Fibroblast of skin of scalp (primary cell): Measurements from ENCODE around the gene C4BPA.

Experiments
- DNase-seq: peaks from one replicate; pipeline ENCODE4 v3.0.0-alpha.2; 2013

Gene C4BPA

GRCh38 chr1:207077470-207078377 is 26.3 kb upstream of the C4BPA start:
- DNase-seq: peak; percentile 74

DNA sequence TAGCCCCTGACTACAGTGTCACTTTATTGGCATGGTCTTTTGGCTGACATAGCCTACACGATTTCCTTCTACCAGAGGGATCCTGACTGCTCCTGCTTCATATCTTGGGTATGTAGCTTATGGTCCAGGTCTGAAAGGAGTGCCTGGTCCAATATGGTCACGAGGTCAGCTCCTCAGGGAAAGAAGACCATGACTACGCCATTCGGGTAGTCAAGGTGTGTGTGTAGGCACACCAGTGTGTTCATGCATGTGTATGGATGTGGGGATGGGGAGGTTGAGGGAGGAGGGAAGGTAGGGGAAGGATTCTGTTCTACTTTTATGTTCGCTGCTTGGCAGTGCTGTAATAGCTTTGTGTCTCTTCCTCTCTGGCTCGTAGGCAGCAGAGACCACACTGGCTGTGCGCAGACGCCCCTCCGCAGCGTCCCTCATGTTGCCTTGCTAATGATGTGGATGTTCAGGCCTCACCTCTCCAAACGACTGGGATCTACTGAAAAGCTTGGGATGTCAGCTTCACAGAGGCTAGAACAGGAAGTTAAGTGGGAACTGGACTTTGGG is 25.4 kb upstream of the C4BPA start:
- DNase-seq: no peak

DNA sequence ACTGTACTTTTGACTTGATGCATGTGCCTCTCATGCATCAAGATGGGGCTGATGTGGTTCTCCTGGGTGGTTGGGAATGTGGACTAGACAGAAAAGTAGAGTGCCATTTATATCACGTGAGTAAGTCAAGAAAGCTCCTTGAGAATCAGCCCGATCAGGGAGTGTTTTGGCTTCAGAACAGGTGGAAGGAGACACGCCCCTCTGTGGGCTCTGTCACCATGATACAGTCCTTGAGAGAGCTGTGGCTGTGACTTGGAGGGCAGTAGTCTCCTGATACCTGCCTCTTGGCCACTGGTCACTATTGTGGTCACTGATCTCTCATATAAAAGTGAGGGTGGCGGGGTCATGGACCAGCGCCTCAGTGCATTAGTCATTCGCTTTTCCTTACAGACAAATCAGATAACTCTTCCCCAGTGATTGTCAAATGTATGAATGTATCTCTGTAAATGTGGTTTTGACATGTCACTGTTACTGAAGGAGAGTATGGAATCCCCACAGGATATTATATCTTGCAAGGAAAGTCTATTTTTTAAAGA is 24.3 kb upstream of the C4BPA start:
- no peak for DNase-seq

DNA sequence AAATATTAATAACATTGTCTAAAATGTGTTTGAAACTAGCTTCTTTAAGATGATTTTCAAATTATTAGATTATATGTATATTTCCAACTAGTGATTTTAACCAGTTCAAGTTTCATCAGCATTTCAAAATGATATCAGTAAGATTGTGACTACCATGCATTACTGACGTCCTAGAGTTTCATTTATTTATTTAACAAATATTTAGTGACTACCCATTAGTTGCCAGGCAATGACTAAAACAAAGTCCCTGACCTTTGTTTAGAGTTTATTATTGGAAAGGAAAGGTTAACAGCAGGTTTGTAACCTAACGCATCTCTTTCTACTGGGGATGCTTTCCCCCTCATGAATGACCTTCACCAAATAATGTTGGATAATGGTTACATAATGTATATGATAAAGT is 22.9 kb upstream of the C4BPA start:
- DNase-seq: no peak

DNA sequence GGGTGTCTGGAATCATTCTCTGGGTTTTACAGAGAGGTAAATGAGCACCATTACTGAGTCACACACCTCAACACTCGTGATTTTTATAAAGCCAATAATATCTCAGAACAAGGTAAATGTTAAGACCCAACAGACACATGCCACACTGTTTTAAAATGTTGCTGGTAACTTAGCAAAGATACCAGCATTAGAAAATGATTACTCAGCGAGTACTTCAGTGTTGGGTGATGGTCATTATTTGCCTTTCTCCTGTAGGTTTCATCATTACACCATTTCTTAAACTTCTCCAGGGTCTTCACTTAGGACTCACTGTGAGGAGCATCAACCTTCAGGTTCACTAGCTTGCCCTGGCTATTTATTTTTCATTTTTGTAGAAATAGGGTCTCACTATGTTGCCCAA is 22.2 kb upstream of the C4BPA start:
- no peak for DNase-seq

- no peak for DNase-seq
Measured at GRCh38 chr1:207084232-207084631, 19.8 kb upstream of the C4BPA start.

- DNase-seq: peak; percentile 61
Measured at GRCh38 chr1:207084701-207085180, 19.3 kb upstream of the C4BPA start.

GRCh38 chr1:207085887-207086286 is 18.1 kb upstream of the C4BPA start:
- no peak for DNase-seq

DNA sequence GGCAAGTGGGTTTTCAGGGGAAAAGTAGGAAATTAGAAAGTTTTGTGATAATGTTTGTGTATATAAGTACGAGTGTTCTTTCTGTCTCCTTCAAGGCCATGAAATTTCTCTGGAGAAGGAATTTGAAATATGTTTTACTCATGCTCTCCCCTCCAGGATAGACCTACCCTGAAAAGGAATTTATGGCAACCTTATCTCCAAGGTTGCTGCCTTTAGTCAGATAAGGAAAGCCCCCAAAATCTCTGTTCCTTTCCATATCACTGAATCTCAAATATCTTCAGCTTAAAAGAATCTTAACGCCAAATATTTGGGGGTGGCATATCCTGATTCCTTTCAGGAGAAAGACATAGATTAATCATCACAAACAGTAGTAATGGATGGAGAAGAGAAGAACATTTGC is 15.9 kb upstream of the C4BPA start:
- no peak for DNase-seq

GRCh38 chr1:207088701-207089626 is 15.1 kb upstream of the C4BPA start, which contains the start of gene C4BPB:
Gene C4BPB (plus strand): TSS chr1:207088860. CDS start chr1:207089532, 672 bp downstream.
- no peak for DNase-seq

GRCh38 chr1:207089627-207090355 is 14.2 kb upstream of the C4BPA start:
- DNase-seq: no peak

DNA sequence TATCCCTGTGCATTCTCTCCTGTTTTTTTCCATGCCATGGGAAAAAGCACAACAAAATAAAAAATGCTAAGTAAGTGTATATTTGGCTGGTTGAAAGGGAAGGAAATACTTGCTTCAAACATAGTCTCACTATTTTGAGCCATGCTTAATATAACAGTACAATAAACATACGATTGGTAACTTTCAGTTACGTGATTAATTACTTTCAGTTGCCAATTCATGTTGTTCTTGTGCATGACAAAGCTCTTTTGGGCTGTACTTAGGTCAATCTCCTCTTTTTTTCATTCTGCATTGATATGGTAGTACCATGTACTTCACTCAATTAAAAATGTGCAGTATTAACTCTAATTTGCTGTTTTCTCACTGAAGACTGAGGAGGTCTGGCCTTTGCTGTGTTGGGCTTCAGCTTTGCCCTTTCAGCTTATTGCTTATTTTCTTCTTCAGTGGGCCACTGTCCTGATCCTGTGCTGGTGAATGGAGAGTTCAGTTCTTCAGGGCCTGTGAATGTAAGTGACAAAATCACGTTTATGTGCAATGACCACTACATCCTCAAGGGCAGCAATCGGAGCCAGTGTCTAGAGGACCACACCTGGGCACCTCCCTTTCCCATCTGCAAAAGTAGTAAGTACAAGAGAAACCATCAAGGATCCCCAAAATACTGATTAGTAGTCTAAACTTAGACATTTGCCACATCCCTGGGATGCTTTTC is 12.7 kb upstream of the C4BPA start:
- no peak for DNase-seq

DNA sequence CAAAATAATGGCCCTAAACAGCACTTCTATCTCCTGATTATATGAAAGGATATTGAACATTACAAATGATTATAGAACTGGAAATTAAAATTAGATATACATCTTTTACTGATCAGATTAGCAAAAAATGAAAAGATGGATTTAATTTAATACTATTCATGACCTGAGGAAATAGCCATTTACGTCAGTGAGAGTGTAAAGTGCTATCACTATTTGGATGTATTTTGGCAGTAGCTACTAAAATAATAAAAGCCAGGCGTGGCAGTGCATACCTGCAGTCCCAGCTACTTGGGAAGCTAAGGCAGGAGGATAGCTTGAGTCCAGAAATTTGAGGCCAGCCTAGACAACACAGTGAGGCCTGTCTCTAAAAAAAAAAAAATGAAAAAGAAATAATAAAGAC is 10.1 kb upstream of the C4BPA start:
- no peak for DNase-seq

DNA sequence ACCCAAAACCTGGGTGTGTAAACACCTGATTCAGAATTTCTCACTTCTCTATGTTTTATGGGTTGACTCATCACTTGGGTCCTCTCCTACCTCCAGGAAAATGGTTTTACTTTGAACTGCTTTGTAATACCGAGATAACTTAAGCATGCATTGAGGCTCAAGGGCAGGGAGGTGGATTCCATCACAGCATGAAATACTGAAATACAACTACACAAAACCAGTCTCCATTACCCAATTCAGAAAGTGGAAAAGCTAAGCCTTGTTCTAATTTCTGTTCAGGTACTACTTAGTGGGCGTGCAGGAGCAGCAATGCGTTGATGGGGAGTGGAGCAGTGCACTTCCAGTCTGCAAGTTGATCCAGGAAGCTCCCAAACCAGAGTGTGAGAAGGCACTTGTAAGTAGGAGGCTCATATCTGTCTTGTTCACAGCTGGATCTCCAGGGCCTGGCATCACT is 6.1 kb upstream of the C4BPA start:
- DNase-seq: no peak

DNA sequence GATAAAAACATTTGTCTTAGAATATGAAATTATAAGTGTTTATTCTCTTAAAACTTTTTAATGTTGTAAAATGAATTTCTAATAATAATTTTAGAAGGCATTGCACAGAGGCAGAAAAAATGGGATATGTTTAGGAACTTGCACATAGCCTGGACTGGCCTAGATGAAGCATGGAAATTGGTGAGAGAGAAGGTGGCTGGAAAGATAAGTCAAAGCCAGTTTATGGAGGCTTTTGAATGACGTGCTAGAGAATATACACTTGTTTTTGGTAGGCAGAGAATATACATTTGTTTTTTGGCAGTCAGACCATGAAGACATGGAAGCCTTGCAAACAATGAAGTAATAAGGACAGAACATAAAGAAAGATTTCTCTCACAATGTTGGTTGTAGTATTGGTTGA is 2.3 kb upstream of the C4BPA start:
- DNase-seq: no peak

GRCh38 chr1:207102146-207102545 is 1.9 kb upstream of the C4BPA start:
- no peak for DNase-seq

- no peak for DNase-seq
Measured at GRCh38 chr1:207102659-207103058, 1.4 kb upstream of the C4BPA start.

- DNase-seq: no peak
Measured at GRCh38 chr1:207109004-207109403, 5.0 kb downstream of the C4BPA start.

DNA sequence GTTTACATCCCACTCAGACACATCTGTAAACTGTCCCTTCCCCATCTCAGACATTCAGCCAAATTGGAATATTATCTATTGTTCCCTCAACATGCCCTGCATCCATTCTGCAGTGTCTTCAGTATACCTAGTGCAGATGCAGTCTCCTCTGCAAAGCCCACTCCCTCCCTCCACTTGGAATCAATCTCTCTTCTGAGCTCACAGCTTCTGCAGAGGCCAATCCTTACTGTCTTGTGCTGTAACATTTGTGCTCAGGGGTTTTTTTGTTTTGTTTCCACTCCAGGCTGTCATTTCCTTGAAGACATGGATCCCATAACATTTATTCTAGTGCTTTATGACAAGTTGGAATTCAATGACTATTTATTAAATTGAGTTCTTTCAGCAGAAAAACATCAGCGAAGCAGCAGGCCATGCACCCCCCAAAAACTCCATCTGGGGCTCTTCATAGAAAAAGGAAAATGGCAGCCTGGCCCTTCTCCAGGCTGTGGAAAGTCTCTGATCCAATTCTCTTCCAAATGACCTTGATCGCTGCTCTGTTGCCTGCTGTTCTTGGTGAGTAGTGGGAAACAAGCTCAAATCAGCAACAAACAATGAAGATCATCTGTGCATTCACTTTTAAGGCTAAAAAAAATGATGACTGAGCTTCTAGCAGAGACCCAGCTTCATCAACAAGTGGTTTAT is 8.7 kb downstream of the C4BPA start:
- no peak for DNase-seq

- DNase-seq: peak; percentile 8
Measured at GRCh38 chr1:207115269-207115668, 11.2 kb downstream of the C4BPA start.

GRCh38 chr1:207124389-207124788 is 20.4 kb downstream of the C4BPA start:
- DNase-seq: no peak
